ENCODE results near the gene SCUBE2. TPM values are rescaled to one million over a fixed set of nuclear protein-coding genes. Genes with fewer than 3 reads are reported as not detected.

Gene SCUBE2
- total RNA-seq, 2 donors from 2014 or later, result 6.6 to 40.0 TPM

DNA sequence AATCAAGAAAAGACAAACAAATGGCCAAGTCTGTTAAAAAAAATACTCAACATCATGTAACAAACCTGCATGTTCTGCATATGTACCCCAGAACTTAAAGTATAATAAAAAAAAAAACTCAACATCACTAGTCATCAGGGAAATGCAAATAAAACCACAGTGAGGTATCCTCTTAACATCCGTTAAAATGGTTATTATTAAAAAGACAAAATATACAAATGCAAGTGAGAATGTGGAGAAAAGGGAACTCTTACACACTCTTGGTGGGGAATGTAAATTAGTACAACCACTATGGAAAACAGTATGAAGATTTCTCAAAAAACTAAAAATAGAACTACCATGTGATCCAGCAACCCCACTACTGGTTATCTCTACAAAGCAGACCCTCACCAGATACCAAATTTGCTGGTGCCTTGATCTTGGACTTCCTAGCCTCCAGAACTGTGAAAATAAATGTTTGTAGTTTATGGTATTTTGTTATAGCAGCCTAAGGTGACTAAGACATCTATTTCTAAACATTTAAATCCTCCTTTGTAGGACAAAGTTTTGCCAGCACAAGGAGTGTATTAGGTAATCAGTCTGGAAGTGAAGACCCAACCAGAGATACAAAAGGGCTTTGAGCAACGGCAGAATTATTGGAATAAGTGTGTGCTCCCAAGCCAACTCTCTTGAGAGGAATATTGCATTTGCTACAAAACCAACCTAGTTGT is 32.4 kb upstream of the SCUBE2 start:
- Histone ChIP-seq H3K27ac (no peak overlapping the region), H3K4me1 (no peaks in the 10 kb centered on the region), H3K4me3 (no peak overlapping the region), H3K27me3 (no peaks in the 10 kb centered on the region), H3K9me3 (no peaks in the 10 kb centered on the region), H3K36me3 (replicated peaks in 1 of 2; ENCODE audit: insufficient read depth in 1 of 2, low read depth in 2 of 2) (no peaks in the 10 kb centered on the region)
- DNase-seq (no peak), ATAC-seq (no peak)
- intact Hi-C loops (cut with DNase I), result no loop called here
- 86 to 94% methylated on average over 2 of the region's 2 CpGs for WGBS, 2 donors
- TF ChIP-seq, protein P1, sequence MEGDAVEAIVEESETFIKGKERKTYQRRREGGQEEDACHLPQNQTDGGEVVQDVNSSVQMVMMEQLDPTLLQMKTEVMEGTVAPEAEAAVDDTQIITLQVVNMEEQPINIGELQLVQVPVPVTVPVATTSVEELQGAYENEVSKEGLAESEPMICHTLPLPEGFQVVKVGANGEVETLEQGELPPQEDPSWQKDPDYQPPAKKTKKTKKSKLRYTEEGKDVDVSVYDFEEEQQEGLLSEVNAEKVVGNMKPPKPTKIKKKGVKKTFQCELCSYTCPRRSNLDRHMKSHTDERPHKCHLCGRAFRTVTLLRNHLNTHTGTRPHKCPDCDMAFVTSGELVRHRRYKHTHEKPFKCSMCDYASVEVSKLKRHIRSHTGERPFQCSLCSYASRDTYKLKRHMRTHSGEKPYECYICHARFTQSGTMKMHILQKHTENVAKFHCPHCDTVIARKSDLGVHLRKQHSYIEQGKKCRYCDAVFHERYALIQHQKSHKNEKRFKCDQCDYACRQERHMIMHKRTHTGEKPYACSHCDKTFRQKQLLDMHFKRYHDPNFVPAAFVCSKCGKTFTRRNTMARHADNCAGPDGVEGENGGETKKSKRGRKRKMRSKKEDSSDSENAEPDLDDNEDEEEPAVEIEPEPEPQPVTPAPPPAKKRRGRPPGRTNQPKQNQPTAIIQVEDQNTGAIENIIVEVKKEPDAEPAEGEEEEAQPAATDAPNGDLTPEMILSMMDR (IDR thresholded peaks at IDR 0.05), result no peak
- TF ChIP-seq POLR2A (IDR thresholded peaks at IDR 0.05), result no peak

DNA sequence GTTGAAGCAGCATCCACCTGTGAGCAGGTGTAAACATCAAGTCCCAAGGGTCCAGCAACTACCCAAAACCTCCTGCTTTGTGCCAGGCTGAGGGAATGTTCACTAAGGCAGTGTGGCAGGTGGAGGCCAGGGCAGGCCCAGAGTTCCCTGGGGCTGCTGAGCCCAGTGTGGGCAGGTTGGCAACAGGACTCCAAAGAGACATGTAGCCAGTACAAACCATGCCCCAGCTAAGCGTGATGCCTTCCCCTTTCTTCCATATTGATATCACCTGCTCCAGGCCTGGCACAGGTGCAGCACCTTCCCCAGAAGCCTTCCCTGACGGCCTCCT is 30.0 kb upstream of the SCUBE2 start:
- no peaks in the 10 kb centered on the region for H3K27me3 ChIP-seq
- WGBS, 2 donors, result 85 to 92% methylated on average over 2 of the region's 2 CpGs
- intact Hi-C loops (cut with DNase I), result no loop called here
- H3K4me3 ChIP-seq, result no peak overlapping the region
- H3K36me3 ChIP-seq (replicated peaks in 1 of 2; ENCODE audit: insufficient read depth in 1 of 2, low read depth in 2 of 2), result no peaks in the 10 kb centered on the region
- no peak for DNase-seq
- no peak for ATAC-seq
- H3K27ac ChIP-seq, result no peak overlapping the region
- H3K9me3 ChIP-seq, result no peaks in the 10 kb centered on the region
- H3K4me1 ChIP-seq, result no peaks in the 10 kb centered on the region
- TF ChIP-seq, protein P1 (IDR thresholded peaks at IDR 0.05), result no peak
- TF ChIP-seq POLR2A (IDR thresholded peaks at IDR 0.05), result no peak

DNA sequence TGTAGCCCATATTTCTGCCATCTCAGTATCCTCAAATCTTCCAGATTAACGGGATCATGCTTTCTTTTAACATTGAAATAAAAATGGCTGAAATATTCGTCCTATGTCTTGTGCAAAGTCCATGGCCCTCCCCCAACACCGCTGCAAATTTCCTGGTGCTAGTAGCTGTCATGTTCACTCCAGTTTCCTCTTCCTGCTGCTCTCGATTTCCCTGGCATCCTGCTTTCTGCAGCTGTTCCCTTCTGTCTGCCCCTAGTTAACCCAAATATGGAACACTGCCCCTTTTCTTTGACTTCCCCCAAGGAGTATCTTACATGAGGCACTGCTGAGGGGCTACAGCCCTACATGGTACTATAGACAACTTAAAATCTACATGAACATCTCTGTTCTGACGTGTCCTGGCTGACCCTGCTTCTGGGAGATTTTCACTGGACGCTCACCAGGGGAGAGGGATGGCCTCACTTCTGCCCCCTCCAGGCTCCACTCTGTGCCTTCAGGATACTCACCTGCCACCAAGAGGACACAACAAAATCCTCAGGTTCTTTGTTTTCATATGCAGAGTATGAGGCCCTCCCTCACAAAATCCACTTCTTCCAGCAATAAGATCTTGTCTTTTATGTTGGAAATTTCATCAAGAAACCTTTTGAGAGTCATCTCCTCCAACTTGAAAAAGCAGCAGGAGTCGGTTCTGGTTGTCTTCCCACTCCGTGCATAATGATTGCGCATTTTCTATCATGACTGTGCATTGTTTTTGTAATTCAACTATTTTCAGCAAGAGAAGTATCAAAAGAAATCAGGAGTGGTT is 29.5 kb upstream of the SCUBE2 start:
- no peaks in the 10 kb centered on the region for H3K27me3 ChIP-seq
- H3K9me3 ChIP-seq, result no peaks in the 10 kb centered on the region
- TF ChIP-seq POLR2A (IDR thresholded peaks at IDR 0.05), result no peak
- TF ChIP-seq, protein P1 (IDR thresholded peaks at IDR 0.05), result peak in 4 of 7 experiments; percentile 10 to 42 (median 24)
- intact Hi-C loops (cut with DNase I), result no loop called here
- DNase-seq (peak in 1 of 4 donors; percentile 39), ATAC-seq (no peak)
- H3K36me3 ChIP-seq (replicated peaks in 1 of 2; ENCODE audit: insufficient read depth in 1 of 2, low read depth in 2 of 2), result no peaks in the 10 kb centered on the region
- H3K4me3 ChIP-seq, result no peak overlapping the region
- 62 to 63% methylated on average over 9 of the region's 9 CpGs for WGBS, 2 donors
- H3K4me1 ChIP-seq, result no peaks in the 10 kb centered on the region
- H3K27ac ChIP-seq, result no peak overlapping the region

DNA sequence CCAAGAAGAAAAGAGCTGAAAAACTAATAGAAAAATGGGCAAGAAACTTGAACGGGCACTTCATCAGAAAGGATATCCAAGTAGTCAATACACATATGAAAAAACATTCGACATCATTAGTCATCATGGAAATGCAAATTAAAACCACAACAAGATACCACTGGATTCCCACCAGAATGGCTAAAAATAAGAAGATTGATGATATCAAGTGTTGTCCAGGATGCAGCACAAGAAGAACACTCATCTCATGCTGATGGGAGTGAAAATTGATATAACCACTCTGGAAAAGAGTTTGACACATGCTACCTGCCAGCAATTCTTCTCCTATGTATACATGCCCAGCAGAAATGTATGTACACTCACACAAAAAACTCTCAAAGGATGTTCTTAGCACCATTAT is 26.9 kb upstream of the SCUBE2 start:
- Histone ChIP-seq H3K4me1 (no peaks in the 10 kb centered on the region), H3K4me3 (no peak overlapping the region), H3K27me3 (no peaks in the 10 kb centered on the region), H3K9me3 (no peaks in the 10 kb centered on the region), H3K36me3 (replicated peaks in 1 of 2; ENCODE audit: insufficient read depth in 1 of 2, low read depth in 2 of 2) (no peaks in the 10 kb centered on the region), H3K27ac (no peak overlapping the region)
- DNase-seq, result no peak
- no peak for ATAC-seq
- 93% methylated on average over 2 of the region's 2 CpGs for WGBS, 2 donors
- intact Hi-C loops (cut with DNase I), result no loop called here
- TF ChIP-seq POLR2A (IDR thresholded peaks at IDR 0.05), result no peak
- TF ChIP-seq, protein P1 (IDR thresholded peaks at IDR 0.05), result no peak

Data from body of pancreas (tissue), 4 donors.